Measurements from ENCODE around the gene UCN2.
"Not testable (repeated sequence)": the region's sequence is repeated elsewhere in the genome, so short reads cannot be mapped to it uniquely, and the experiment has no call there.

The UCN2 gene

DNA sequence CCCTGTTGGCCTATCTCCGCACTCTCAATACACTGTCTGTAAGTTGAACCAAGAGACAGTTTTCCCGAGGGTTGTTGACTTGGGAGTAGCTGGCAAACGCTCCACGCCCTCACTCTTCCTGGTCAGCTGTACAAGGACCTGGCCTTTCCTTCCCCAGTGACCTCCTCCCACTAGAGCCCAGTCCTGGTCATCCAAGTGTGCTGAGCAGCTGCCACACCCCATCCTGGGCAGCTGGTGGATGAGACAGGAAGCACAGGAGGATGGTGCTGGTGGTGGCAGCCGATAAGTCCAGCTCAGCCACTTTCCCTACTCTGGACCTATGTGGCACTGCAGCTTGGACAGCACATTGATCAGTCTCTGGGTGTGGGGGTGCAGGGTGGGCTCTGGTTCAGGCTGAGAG lies 26.8 kb downstream of the UCN2 start:
- no peak for DNase-seq (ENCODE audit: low read depth)
- no peak overlapping the region for H3K4me3 ChIP-seq (ENCODE audit: low read length)
- TF ChIP-seq, protein P1, sequence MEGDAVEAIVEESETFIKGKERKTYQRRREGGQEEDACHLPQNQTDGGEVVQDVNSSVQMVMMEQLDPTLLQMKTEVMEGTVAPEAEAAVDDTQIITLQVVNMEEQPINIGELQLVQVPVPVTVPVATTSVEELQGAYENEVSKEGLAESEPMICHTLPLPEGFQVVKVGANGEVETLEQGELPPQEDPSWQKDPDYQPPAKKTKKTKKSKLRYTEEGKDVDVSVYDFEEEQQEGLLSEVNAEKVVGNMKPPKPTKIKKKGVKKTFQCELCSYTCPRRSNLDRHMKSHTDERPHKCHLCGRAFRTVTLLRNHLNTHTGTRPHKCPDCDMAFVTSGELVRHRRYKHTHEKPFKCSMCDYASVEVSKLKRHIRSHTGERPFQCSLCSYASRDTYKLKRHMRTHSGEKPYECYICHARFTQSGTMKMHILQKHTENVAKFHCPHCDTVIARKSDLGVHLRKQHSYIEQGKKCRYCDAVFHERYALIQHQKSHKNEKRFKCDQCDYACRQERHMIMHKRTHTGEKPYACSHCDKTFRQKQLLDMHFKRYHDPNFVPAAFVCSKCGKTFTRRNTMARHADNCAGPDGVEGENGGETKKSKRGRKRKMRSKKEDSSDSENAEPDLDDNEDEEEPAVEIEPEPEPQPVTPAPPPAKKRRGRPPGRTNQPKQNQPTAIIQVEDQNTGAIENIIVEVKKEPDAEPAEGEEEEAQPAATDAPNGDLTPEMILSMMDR (IDR thresholded peaks at IDR 0.05; ENCODE audit: insufficient read depth, low read depth, low read length, missing control alignments) = no peak

DNA sequence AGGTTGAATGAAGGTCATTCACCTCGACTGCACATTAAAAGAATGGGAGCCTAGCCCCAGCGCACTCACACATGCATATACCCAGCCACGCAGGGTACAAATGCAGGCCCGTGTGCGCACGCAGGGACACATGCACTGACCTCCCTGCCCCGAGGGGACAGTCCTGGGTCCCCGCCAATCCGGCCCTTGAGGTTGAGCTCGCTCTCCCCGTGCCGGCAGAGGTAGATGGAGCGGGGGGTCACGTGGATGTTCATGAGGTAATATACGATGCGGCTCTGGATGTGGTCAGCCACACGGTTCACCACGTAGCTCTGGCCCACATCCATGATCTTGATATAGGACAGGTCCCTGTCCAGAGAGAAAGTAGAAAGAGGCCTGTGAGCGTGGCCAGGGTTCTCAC lies 27.5 kb downstream of the UCN2 start:
- DNase-seq (ENCODE audit: low read depth) = no peak
- TF ChIP-seq, protein P1 (IDR thresholded peaks at IDR 0.05; ENCODE audit: insufficient read depth, low read depth, low read length, missing control alignments) = no peak
- no peak overlapping the region for H3K4me3 ChIP-seq (ENCODE audit: low read length)

DNA sequence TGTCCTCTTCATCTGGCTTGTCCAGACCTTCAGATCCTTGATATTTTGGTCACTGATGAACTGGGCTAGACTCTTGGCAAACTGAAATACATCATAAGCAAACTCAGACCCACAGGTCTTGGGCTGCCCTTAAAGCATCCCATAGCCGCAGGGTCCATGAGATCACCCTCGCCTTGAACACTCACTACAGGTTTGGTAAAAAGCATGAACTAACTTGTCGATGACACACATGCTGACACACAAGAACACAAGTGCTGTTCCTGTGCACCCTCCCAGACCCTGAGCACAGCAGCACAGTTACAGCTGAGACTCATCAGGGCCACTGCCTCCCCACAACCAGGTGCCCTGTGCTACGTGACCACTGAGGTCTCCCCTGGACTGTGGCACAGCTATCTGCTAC lies 28.0 kb downstream of the UCN2 start:
- DNase-seq (ENCODE audit: low read depth) = peak; percentile 100
- H3K4me3 ChIP-seq (ENCODE audit: low read length) = no peak overlapping the region
- TF ChIP-seq, protein P1 (IDR thresholded peaks at IDR 0.05; ENCODE audit: insufficient read depth, low read depth, low read length, missing control alignments) = no peak

DNA sequence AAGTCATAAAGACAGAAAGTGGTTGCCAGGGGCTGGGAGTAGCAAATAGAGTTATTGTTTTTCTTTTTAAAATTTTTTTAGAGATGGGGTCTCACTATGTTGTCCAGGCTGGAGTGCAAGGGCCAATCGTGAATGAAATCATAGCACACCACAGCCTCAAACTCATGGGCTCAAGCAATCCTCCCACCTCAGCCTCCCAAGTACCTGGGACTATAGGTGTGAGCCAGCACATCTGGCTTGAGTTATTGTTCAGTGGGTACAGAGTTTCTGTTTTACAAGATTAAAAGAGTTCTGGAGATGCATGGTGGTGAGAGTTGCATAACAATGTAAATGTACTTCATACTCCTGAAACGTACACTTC lies 30.6 kb downstream of the UCN2 start:
- DNase-seq (ENCODE audit: low read depth) = no peak
- TF ChIP-seq, protein P1 (IDR thresholded peaks at IDR 0.05; ENCODE audit: insufficient read depth, low read depth, low read length, missing control alignments) = no peak
- no peak overlapping the region for H3K4me3 ChIP-seq (ENCODE audit: low read length)

DNA sequence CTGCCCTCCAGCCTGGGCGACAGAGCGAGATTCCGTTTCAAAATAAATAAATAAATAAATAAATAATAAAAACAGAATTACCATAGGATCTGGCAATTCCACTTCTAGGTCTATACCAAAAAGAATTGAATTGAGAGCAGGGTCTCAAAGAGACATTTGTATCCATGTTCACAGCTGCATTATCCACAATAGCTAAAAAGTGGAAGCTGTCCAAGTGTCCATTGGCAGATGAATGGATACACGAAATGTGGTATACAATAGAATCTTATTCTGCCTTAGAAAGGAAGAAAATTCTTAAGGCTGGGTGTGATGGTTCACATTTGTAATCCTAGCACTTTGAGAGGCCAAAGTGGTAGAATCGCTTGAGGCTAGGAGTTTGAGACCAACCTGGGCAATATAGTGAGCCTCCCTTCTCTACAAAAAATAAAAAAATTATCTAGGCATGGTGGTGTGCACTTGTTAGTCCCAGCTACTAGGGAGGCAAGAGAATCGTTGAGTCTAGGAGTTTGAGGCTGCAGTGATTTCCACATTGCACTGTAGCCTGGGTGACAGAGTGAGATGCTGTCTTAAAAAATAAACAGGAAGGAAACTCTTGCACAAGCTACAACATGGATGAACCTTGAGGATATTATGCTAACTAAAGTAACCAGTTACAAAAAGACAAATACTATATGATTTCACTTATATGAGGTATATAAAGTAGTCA lies 31.2 kb downstream of the UCN2 start:
- no peak for DNase-seq (ENCODE audit: low read depth)
- TF ChIP-seq, protein P1 (IDR thresholded peaks at IDR 0.05; ENCODE audit: insufficient read depth, low read depth, low read length, missing control alignments) = no peak

DNA sequence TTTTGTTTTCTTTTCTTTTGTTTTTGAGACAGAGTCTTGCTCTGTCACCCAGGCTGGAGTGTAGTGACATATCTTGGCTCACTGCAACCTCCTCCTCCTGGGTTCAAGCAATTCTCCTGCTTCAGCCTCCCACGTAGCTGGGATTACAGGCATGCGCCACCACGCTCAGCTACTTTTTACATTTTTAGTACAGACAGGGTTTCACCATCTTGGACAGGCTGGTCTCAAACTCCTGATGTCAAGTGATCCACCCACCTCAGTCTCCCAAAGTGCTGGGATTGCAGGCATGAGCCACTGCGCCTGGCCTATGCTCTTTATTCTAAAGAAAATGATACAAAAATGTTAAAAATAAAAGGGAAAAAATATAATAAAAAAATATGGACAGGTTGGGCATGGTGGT lies 32.9 kb downstream of the UCN2 start:
- H3K4me3 ChIP-seq (ENCODE audit: low read length); DNase-seq (ENCODE audit: low read depth): not testable (repeated sequence)

More for the DNA sequence above, 31.2 kb downstream of the UCN2 start:
- H3K4me3 ChIP-seq (ENCODE audit: low read length) = no peak overlapping the region

DNA sequence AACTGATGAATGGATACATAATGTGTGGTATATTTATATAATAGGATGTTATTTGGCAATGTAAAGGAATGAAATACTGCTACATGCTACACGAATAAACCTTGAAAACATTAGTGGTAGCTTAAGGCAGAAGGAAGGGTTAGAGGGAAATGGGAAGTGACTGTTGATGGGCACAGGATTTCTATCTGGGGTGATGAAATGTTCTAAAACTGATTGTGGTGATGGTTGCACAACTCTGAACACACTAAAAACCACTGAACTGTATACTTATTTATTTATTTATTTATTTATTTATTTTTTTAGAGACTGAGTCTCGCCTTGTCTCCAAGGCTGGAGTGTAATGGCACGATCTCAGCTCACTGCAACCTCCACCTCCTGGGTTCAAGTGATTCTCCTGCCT lies 34.8 kb downstream of the UCN2 start:
- TF ChIP-seq, protein P1 (IDR thresholded peaks at IDR 0.05; ENCODE audit: insufficient read depth, low read depth, low read length, missing control alignments) = no peak

More for the DNA sequence above, 34.8 kb downstream of the UCN2 start:
- H3K4me3 ChIP-seq (ENCODE audit: low read length) = no peak overlapping the region
- no peak for DNase-seq (ENCODE audit: low read depth)
